Fibroblast of lung (primary cell): ENCODE results near the gene C6orf136. TPM values are rescaled to one million over a fixed set of nuclear protein-coding genes. Genes with fewer than 3 reads are reported as not detected.

Experiments
- DNase-seq, 2 donors: peaks; one replicate each; pipeline versions ENCODE4 v3.0.0 to v3.0.0-alpha.2; 2010; ENCODE audit warnings: low read depth in 2 of 2
- H2AFZ ChIP-seq: 2 replicates; pipeline ENCODE4 v1.5.1; 2012; ENCODE audit warnings: low read length, control low read depth, inconsistent platforms
- H3K27ac ChIP-seq: 2 replicates; pipeline ENCODE4 v1.5.1; 2011; ENCODE audit warnings: low read length, control low read depth; ENCODE audit not compliant: insufficient read depth
- H3K27me3 ChIP-seq: 2 replicates; pipeline ENCODE4 v1.5.1; 2011; ENCODE audit warnings: mild to moderate bottlenecking, low read length; ENCODE audit not compliant: control insufficient read depth, insufficient read depth
- H3K36me3 ChIP-seq: 2 replicates; pipeline ENCODE4 v1.5.1; 2011; ENCODE audit warnings: low read length; ENCODE audit not compliant: control insufficient read depth, insufficient read depth
- H3K4me1 ChIP-seq: 2 replicates; pipeline ENCODE4 v1.5.1; 2011; ENCODE audit warnings: low read length; ENCODE audit not compliant: control insufficient read depth, insufficient read depth; ENCODE audit errors: extremely low read depth
- H3K4me2 ChIP-seq: 2 replicates; pipeline ENCODE4 v1.5.1; 2011; ENCODE audit warnings: low read length, control low read depth; ENCODE audit not compliant: insufficient read depth; ENCODE audit errors: extremely low read depth
- H3K4me3 ChIP-seq, 4 experiments: fragments of 200-600 bp in 1 of 4; sonication (generic) in 1 of 4; replicated peaks in 1 of 4; 2 replicates each; pipeline ENCODE4 v1.5.1; 2011 to 2016; ENCODE audit warnings: low read length in 4 of 4, low read depth in 3 of 4, mild to moderate bottlenecking in 3 of 4, control low read depth in 2 of 4, inconsistent platforms in 1 of 4, mixed read lengths in 1 of 4; ENCODE audit not compliant: insufficient read depth in 1 of 4; ENCODE audit errors: control extremely low read depth in 1 of 4
- H3K79me2 ChIP-seq: 2 replicates; pipeline ENCODE4 v1.5.1; 2012; ENCODE audit warnings: mild to moderate bottlenecking, low read length, inconsistent platforms; ENCODE audit not compliant: control insufficient read depth, insufficient read depth
- H3K9ac ChIP-seq: 2 replicates; pipeline ENCODE4 v1.5.1; 2011; ENCODE audit warnings: mild to moderate bottlenecking, low read length, control low read depth; ENCODE audit not compliant: insufficient read depth
- H3K9me3 ChIP-seq: 2 replicates; pipeline ENCODE4 v1.5.1; 2012; ENCODE audit warnings: low read depth, low read length; ENCODE audit not compliant: control insufficient read depth, insufficient read depth
- H4K20me1 ChIP-seq: 2 replicates; pipeline ENCODE4 v1.5.1; 2011; ENCODE audit warnings: low read length; ENCODE audit not compliant: control insufficient read depth, insufficient read depth; ENCODE audit errors: extremely low read depth
- CTCF ChIP-seq, 2 donors: IDR thresholded peaks in 1 of 2; conservative IDR thresholded peaks in 1 of 2; 1 replicate in 1 of 2; 2 replicates in 1 of 2; pipeline ENCODE4 v1.5.1; 2011 to 2012; ENCODE audit warnings: low read length in 2 of 2, control low read depth in 1 of 2, inconsistent platforms in 1 of 2, low read depth in 1 of 2, mild to moderate bottlenecking in 1 of 2
- EZH2 ChIP-seq: IDR thresholded peaks from 2 replicates; pipeline ENCODE4 v1.5.1; 2012; ENCODE audit warnings: low read length, control low read depth, mild to moderate bottlenecking; ENCODE audit errors: missing control alignments
- polyA plus RNA-seq, 2 donors: library from polyadenylated mRNA; depleted of rRNA in 1 of 2; stranded (reverse) in 1 of 2; unstranded in 1 of 2; fragments of >200 nt; gene quantifications; 2 replicates each; pipeline ENCODE4 v1.2.1, GENCODE V29; 2011 to 2012; ENCODE audit warnings: missing spikeins in 1 of 2
- total RNA-seq: library from RNA; depleted of rRNA; stranded (reverse); fragments of >200 nt; gene quantifications from 2 replicates; pipeline ENCODE4 v1.2.1, GENCODE V29; 2014

Gene C6orf136
- total and polyA plus RNA-seq, 2 donors (not counting 1 experiment from before 2014, with no cell fraction given): 2.5 to 3.6 TPM

- peak within 1 kb of the TSS; percentile 84 for H3K9ac ChIP-seq
- H3K9me3 ChIP-seq: no peaks in the 10 kb centered on the region
- peak within 1 kb of the TSS; percentile 76 for H2AFZ ChIP-seq
- peak within 1 kb of the TSS; percentile 97 for H3K4me2 ChIP-seq
- peaks cover 8% of the 10 kb centered on the region for H3K36me3 ChIP-seq
- H3K4me3 ChIP-seq: peak within 1 kb of the TSS; percentile 63 to 98 (median 94)
- TF ChIP-seq EZH2: no peak
- TF ChIP-seq CTCF (conservative IDR thresholded peaks at IDR 0.05 in 1 of 2, IDR thresholded peaks at IDR 0.05 in 1 of 2; ENCODE audit: low read depth in 1 of 2, low read length in 2 of 2): no peak
- H3K27me3 ChIP-seq: no peaks in the 10 kb centered on the region
- H3K79me2 ChIP-seq: peaks cover 37% of the 10 kb centered on the region
- no peaks in the 10 kb centered on the region for H4K20me1 ChIP-seq
- peak within 1 kb of the TSS; percentile 98 for H3K27ac ChIP-seq
- H3K4me1 ChIP-seq: peaks cover 16% of the 10 kb centered on the region
- peak; percentile 97 to 99 for DNase-seq
Measured at GRCh38 chr6:30617565-30618269, 29.2 kb upstream of the C6orf136 start, which contains the start of gene MRPS18B. Gene MRPS18B, plus strand, starts transcription at chr6:30617840. Its CDS starts 26 bp downstream, at chr6:30617866.

- Histone ChIP-seq H3K9me3 (no peaks in the 10 kb centered on the region), H3K27ac (peak overlapping the region; percentile 98), H3K4me3 (peak overlapping the region; percentile 56 to 94 (median 74)), H2AFZ (no peak overlapping the region), H3K4me2 (peak overlapping the region; percentile 89), H3K9ac (peak overlapping the region; percentile 83), H4K20me1 (no peaks in the 10 kb centered on the region), H3K4me1 (peaks cover 13% of the 10 kb centered on the region), H3K27me3 (no peaks in the 10 kb centered on the region), H3K79me2 (peaks cover 37% of the 10 kb centered on the region), H3K36me3 (peaks cover 10% of the 10 kb centered on the region)
- no peak for TF ChIP-seq CTCF (conservative IDR thresholded peaks at IDR 0.05 in 1 of 2, IDR thresholded peaks at IDR 0.05 in 1 of 2; ENCODE audit: low read depth in 1 of 2, low read length in 2 of 2)
- TF ChIP-seq EZH2: no peak
- no peak for DNase-seq
Measured at GRCh38 chr6:30618270-30618797, 28.6 kb upstream of the C6orf136 start.

DNA sequence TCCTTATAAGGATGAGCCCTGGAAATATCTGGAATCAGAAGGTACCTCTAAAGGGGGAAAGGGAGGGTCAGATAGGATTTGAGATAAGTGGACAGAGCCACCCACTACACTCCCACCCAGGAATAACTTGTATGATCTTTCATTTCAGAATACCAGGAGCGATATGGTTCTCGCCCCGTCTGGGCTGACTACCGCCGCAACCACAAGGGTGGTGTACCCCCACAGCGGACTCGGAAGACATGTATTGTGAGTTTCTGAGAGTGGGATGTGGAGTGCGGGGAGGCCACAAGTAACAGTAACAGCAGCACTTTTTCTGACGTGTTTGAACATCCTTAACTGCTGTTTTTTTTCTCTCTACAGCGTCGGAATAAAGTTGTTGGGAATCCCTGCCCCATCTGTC lies 27.4 kb upstream of the C6orf136 start:
- TF ChIP-seq CTCF (conservative IDR thresholded peaks at IDR 0.05 in 1 of 2, IDR thresholded peaks at IDR 0.05 in 1 of 2; ENCODE audit: low read depth in 1 of 2, low read length in 2 of 2): no peak
- no peak for TF ChIP-seq EZH2
- no peak overlapping the region for H2AFZ ChIP-seq
- H3K9ac ChIP-seq: no peak overlapping the region
- H3K4me2 ChIP-seq: no peak overlapping the region
- H3K27ac ChIP-seq: no peak overlapping the region
- peaks cover 10% of the 10 kb centered on the region for H3K36me3 ChIP-seq
- H3K27me3 ChIP-seq: no peaks in the 10 kb centered on the region
- DNase-seq: no peak
- no peaks in the 10 kb centered on the region for H4K20me1 ChIP-seq
- no peaks in the 10 kb centered on the region for H3K9me3 ChIP-seq
- H3K4me3 ChIP-seq: no peak overlapping the region
- peaks cover 3% of the 10 kb centered on the region for H3K4me1 ChIP-seq
- peaks cover 31% of the 10 kb centered on the region for H3K79me2 ChIP-seq
